WTC11 (cell line): ENCODE results near the gene ALKBH2. TPM values are rescaled to one million over a fixed set of nuclear protein-coding genes. Genes with fewer than 3 reads are reported as not detected.
A peak's percentile ranks its signal among the peaks of the same experiment; 100 is the strongest.

Experiments used
- ATAC-seq: fragments of 200-7000 bp; cut with Tn5 transposase; 2 replicates; pipeline ENCODE4 v1.10.0; 2021; ENCODE audit warnings: mild to moderate bottlenecking, moderate library complexity
- CTCF ChIA-PET: fragments of 300-600 bp; sonication (Branson Sonifier 250); formaldehyde crosslinking; loops from one replicate; lab custom pipeline; 2021; ENCODE audit warnings: antibody characterized with exemption; lab: Charles Lee
- POLR2A ChIA-PET: fragments of 350-600 bp; sonication (Branson Sonifier 250); formaldehyde crosslinking; loops from one replicate; lab custom pipeline; 2021; ENCODE audit warnings: antibody characterized with exemption; lab: Charles Lee
- DNase-seq: peaks from one replicate; pipeline ENCODE4 v3.0.0; 2021; ENCODE audit warnings: low spot score
- H3K27ac Mint-ChIP-seq: 2 replicates; pipeline ENCODE4 v1.8.0; 2021; ENCODE audit warnings: mixed read lengths
- H3K27me3 Mint-ChIP-seq: 2 replicates; pipeline ENCODE4 v1.8.0; 2021; ENCODE audit warnings: low read depth, mild to moderate bottlenecking, moderate library complexity, mixed read lengths
- H3K36me3 Mint-ChIP-seq: 2 replicates; pipeline ENCODE4 v1.8.0; 2021; ENCODE audit warnings: mixed read lengths
- H3K4me1 Mint-ChIP-seq: 2 replicates; pipeline ENCODE4 v1.8.0; 2022; ENCODE audit warnings: mixed read lengths
- H3K4me3 Mint-ChIP-seq: 2 replicates; pipeline ENCODE4 v1.8.0; 2021; ENCODE audit warnings: mild to moderate bottlenecking, moderate library complexity, mixed read lengths
- H3K9me3 Mint-ChIP-seq: 2 replicates; pipeline ENCODE4 v1.8.0; 2021; ENCODE audit warnings: mixed read lengths
- CREM ChIP-seq: sonication (generic); formaldehyde crosslinking; IDR thresholded peaks from 2 replicates; pipeline ENCODE4 v1.8.1; 2022; ENCODE audit warnings: mild to moderate bottlenecking, missing genetic modification reagents, moderate library complexity
- GABPB1 ChIP-seq: sonication (generic); formaldehyde crosslinking; IDR thresholded peaks from 2 replicates; pipeline ENCODE4 v1.8.1; 2023; ENCODE audit warnings: mild to moderate bottlenecking, missing genetic modification reagents
- IRF2 ChIP-seq: sonication (generic); formaldehyde crosslinking; IDR thresholded peaks from 2 replicates; pipeline ENCODE4 v1.8.0; 2022; ENCODE audit warnings: low read depth, missing genetic modification reagents, borderline replicate concordance
- MXD4 ChIP-seq: fragments of 250-450 bp; sonication (Bioruptor Pico); IDR thresholded peaks from 2 replicates; pipeline ENCODE4 v1.8.0; 2021; ENCODE audit warnings: mild to moderate bottlenecking, moderate library complexity, borderline replicate concordance
- NFE2L1 ChIP-seq: sonication (generic); formaldehyde crosslinking; IDR thresholded peaks from 2 replicates; pipeline ENCODE4 v1.8.1; 2023; ENCODE audit warnings: missing genetic modification reagents
- OVOL2 ChIP-seq: fragments of 250-450 bp; sonication (Bioruptor Pico); IDR thresholded peaks from 2 replicates; pipeline ENCODE4 v1.9.0; 2021; ENCODE audit warnings: mild to moderate bottlenecking, borderline replicate concordance
- TP53 ChIP-seq: sonication (generic); formaldehyde crosslinking; IDR thresholded peaks from 2 replicates; pipeline ENCODE4 v1.8.1; 2023; ENCODE audit warnings: mild to moderate bottlenecking, missing genetic modification reagents
- ZNF121 ChIP-seq: sonication (generic); formaldehyde crosslinking; IDR thresholded peaks from 2 replicates; pipeline ENCODE4 v1.8.0; 2023; ENCODE audit warnings: missing genetic modification reagents
- total RNA-seq: library from RNA; stranded (reverse); gene quantifications from 3 replicates; pipeline ENCODE4 v1.2.3, GENCODE V29; 2021
- TF ChIP-seq, protein P1 (sequence below): sonication (generic); formaldehyde crosslinking; IDR thresholded peaks from 2 replicates; pipeline ENCODE4 v1.8.1; 2022; ENCODE audit warnings: mild to moderate bottlenecking, moderate library complexity, missing genetic modification reagents
- TF ChIP-seq, protein P2 (sequence below): sonication (generic); formaldehyde crosslinking; IDR thresholded peaks from 2 replicates; pipeline ENCODE4 v1.8.0; 2022; ENCODE audit warnings: mild to moderate bottlenecking, missing genetic modification reagents
- TF ChIP-seq, protein P3 (sequence below): fragments of 250-450 bp; sonication (Bioruptor Pico); conservative IDR thresholded peaks from 2 replicates; pipeline ENCODE4 v1.9.0; 2021; ENCODE audit warnings: mild to moderate bottlenecking
- TF ChIP-seq, protein P4 (sequence below): sonication (generic); formaldehyde crosslinking; IDR thresholded peaks from 2 replicates; pipeline ENCODE4 v1.8.0; 2023; ENCODE audit warnings: mild to moderate bottlenecking, missing genetic modification reagents
- TF ChIP-seq, protein P5 (sequence below): sonication (generic); formaldehyde crosslinking; IDR thresholded peaks from 2 replicates; pipeline ENCODE4 v1.8.1; 2023; ENCODE audit warnings: mild to moderate bottlenecking, missing genetic modification reagents
- TF ChIP-seq, protein P6 (sequence below): fragments of 200-600 bp; IDR thresholded peaks from 2 replicates; pipeline ENCODE4 v1.8.0; 2022; ENCODE audit warnings: antibody characterized with exemption
- TF ChIP-seq, protein P7 (sequence below): sonication (generic); formaldehyde crosslinking; IDR thresholded peaks from 2 replicates; pipeline ENCODE4 v1.8.1; 2023; ENCODE audit warnings: mild to moderate bottlenecking, missing genetic modification reagents, moderate library complexity
- TF ChIP-seq, protein P8 (sequence below): fragments of 250-450 bp; sonication (Bioruptor Pico); IDR thresholded peaks from 2 replicates; pipeline ENCODE4 v1.9.0; 2021; ENCODE audit warnings: mild to moderate bottlenecking

ALKBH2 gene
- total RNA-seq, 1 experiment from 2014 or later: 15.2 TPM

DNA sequence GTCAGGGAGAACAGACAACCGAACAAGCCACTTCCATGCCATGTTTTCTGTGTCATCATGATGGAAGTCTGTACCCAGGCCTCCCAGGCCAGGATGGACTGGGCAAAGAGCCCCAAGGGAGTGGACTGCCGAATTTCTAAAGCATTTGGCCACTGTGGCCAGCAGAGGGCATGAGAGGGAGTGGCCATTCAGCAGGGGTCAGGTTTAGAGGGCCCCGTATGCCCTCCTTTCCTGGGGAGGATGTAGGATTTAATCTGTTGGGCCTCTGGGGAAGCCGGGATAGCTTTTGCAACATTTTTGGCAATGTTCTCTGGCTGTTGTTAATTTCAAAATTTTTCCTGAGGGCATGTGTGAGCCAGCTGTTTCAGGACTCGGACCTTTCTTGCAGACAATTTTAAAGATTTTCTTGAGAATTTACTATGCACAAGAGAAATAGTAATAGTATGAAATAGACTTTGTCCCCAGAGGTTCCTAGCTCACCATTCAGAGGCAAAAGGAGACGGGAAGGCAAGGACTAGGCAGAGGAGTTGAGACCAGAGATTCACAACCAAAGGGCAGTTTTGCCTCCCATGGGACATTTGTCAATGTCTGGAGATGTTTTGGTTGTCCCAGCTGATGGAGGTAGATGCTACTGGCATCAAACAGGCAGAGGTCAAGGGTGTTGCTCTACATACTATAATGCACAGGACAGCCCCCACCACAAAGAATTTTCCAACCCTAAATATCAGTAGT is 41.1 kb upstream of the ALKBH2 start (continued):
- TF ChIP-seq, protein P1, sequence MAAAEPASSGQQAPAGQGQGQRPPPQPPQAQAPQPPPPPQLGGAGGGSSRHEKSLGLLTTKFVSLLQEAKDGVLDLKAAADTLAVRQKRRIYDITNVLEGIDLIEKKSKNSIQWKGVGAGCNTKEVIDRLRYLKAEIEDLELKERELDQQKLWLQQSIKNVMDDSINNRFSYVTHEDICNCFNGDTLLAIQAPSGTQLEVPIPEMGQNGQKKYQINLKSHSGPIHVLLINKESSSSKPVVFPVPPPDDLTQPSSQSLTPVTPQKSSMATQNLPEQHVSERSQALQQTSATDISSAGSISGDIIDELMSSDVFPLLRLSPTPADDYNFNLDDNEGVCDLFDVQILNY (CRISPR knock-in tag): no peak

DNA sequence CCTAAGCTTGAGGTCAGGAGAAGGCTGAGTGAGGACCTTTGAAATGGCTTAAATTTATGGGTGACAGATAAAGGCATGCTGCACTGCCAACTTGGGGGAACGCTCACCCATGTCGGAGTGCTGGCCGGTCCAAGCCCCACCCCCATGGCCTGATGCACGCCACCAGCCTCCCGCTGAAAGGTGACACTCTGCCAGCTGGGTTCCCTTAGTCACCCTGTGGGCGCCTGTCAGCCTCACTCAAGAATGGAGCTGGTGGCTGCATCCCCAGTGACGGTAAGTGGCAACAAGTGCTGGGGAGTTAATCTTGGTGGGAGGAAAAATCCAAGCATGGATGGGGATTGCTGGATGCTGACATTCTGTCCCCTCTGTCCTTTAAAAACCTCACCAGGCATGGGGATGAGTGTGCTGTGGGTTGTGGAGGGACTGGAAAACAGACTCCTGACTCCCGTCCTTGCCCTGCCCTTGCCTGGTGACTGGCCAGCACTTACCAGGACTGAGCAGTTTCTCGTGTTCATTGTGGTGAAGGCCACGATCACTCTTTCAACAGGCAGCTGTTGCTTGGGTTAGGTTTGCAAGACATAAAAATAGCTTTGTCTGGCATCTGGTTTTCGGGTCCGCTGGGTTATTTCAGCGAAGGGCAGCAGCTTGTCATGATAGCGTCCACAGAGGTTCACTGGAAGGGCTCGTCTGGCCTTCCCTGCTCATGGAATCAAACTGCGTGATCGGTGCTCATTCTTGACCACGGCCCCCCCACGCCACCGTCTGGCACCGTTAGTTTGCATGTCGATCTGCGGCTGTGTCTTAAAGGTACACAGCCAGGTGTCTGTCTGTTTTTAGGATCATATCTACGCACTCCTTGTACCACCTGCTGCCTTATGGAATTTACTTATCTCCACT is 38.1 kb upstream of the ALKBH2 start:
- H3K27ac Mint-ChIP-seq: no peak overlapping the region
- POLR2A ChIA-PET: no interaction called here
- H3K27me3 Mint-ChIP-seq: no peaks in the 10 kb centered on the region
- H3K9me3 Mint-ChIP-seq: peaks cover 9% of the 10 kb centered on the region
- H3K36me3 Mint-ChIP-seq: no peaks in the 10 kb centered on the region
- H3K4me3 Mint-ChIP-seq: no peak overlapping the region
- peaks cover 2% of the 10 kb centered on the region; the same call in 1 of the 2 replicates for H3K4me1 Mint-ChIP-seq
- CTCF ChIA-PET: interaction anchor here (0.5 to 1.3 kb wide), 6 partner anchors 12 to 263 kb away, joined by 3 to 8 read pairs (median 4); partner anchors contain the start of gene FOXN4
- DNase-seq (no peak), ATAC-seq (peak; percentile 24)
- TF ChIP-seq, protein P2, sequence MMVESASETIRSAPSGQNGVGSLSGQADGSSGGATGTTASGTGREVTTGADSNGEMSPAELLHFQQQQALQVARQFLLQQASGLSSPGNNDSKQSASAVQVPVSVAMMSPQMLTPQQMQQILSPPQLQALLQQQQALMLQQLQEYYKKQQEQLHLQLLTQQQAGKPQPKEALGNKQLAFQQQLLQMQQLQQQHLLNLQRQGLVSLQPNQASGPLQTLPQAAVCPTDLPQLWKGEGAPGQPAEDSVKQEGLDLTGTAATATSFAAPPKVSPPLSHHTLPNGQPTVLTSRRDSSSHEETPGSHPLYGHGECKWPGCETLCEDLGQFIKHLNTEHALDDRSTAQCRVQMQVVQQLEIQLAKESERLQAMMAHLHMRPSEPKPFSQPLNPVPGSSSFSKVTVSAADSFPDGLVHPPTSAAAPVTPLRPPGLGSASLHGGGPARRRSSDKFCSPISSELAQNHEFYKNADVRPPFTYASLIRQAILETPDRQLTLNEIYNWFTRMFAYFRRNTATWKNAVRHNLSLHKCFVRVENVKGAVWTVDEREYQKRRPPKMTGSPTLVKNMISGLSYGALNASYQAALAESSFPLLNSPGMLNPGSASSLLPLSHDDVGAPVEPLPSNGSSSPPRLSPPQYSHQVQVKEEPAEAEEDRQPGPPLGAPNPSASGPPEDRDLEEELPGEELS (CRISPR knock-in tag): no peak
- TF ChIP-seq TP53 (CRISPR knock-in tag) (no peak), ZNF121 (no peak), OVOL2 (CRISPR knock-in tag) (no peak), MXD4 (CRISPR knock-in tag) (no peak), GABPB1 (CRISPR knock-in tag) (no peak), NFE2L1 (no peak), CREM (CRISPR knock-in tag) (no peak), IRF2 (CRISPR knock-in tag) (no peak)
- TF ChIP-seq, protein P3, sequence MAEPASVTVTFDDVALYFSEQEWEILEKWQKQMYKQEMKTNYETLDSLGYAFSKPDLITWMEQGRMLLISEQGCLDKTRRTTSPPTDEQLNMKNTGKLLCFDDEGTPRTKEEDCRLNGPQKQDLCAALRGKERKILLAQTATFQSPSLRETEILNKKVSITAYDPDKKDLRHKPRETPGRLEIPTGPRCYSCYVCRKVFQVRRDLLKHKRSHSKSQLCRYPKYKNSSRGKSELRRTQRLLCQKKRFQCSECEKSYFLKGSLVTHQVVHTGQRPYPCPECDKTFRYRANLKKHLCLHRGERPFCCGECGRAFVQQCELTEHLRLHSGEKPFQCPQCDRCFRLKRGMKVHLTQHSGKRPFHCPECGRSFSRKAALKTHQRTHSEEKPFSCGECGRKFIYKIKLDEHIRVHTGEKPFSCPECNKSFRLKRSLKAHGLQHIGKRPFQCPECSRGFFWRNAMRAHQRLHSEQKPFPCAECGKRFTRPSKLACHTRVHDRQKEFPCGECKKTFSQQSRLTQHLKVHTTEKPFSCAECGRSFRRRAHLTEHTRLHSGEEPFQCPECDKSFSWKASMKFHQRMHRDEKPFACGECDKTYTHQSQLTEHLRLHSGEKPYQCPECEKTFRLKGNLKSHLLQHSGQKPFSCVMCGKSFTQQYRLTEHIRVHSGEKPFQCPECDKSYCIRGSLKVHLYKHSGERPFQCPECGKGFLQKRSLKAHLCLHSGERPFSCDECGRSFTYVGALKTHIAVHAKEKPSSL: no peak
- TF ChIP-seq, protein P4, sequence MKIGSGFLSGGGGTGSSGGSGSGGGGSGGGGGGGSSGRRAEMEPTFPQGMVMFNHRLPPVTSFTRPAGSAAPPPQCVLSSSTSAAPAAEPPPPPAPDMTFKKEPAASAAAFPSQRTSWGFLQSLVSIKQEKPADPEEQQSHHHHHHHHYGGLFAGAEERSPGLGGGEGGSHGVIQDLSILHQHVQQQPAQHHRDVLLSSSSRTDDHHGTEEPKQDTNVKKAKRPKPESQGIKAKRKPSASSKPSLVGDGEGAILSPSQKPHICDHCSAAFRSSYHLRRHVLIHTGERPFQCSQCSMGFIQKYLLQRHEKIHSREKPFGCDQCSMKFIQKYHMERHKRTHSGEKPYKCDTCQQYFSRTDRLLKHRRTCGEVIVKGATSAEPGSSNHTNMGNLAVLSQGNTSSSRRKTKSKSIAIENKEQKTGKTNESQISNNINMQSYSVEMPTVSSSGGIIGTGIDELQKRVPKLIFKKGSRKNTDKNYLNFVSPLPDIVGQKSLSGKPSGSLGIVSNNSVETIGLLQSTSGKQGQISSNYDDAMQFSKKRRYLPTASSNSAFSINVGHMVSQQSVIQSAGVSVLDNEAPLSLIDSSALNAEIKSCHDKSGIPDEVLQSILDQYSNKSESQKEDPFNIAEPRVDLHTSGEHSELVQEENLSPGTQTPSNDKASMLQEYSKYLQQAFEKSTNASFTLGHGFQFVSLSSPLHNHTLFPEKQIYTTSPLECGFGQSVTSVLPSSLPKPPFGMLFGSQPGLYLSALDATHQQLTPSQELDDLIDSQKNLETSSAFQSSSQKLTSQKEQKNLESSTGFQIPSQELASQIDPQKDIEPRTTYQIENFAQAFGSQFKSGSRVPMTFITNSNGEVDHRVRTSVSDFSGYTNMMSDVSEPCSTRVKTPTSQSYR (CRISPR knock-in tag): no peak
- TF ChIP-seq, protein P5, sequence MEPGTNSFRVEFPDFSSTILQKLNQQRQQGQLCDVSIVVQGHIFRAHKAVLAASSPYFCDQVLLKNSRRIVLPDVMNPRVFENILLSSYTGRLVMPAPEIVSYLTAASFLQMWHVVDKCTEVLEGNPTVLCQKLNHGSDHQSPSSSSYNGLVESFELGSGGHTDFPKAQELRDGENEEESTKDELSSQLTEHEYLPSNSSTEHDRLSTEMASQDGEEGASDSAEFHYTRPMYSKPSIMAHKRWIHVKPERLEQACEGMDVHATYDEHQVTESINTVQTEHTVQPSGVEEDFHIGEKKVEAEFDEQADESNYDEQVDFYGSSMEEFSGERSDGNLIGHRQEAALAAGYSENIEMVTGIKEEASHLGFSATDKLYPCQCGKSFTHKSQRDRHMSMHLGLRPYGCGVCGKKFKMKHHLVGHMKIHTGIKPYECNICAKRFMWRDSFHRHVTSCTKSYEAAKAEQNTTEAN (CRISPR knock-in tag): no peak
- TF ChIP-seq, protein P6, sequence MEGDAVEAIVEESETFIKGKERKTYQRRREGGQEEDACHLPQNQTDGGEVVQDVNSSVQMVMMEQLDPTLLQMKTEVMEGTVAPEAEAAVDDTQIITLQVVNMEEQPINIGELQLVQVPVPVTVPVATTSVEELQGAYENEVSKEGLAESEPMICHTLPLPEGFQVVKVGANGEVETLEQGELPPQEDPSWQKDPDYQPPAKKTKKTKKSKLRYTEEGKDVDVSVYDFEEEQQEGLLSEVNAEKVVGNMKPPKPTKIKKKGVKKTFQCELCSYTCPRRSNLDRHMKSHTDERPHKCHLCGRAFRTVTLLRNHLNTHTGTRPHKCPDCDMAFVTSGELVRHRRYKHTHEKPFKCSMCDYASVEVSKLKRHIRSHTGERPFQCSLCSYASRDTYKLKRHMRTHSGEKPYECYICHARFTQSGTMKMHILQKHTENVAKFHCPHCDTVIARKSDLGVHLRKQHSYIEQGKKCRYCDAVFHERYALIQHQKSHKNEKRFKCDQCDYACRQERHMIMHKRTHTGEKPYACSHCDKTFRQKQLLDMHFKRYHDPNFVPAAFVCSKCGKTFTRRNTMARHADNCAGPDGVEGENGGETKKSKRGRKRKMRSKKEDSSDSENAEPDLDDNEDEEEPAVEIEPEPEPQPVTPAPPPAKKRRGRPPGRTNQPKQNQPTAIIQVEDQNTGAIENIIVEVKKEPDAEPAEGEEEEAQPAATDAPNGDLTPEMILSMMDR: no peak
- TF ChIP-seq, protein P7, sequence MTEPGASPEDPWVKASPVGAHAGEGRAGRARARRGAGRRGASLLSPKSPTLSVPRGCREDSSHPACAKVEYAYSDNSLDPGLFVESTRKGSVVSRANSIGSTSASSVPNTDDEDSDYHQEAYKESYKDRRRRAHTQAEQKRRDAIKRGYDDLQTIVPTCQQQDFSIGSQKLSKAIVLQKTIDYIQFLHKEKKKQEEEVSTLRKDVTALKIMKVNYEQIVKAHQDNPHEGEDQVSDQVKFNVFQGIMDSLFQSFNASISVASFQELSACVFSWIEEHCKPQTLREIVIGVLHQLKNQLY (CRISPR knock-in tag): no peak
- TF ChIP-seq, protein P8, sequence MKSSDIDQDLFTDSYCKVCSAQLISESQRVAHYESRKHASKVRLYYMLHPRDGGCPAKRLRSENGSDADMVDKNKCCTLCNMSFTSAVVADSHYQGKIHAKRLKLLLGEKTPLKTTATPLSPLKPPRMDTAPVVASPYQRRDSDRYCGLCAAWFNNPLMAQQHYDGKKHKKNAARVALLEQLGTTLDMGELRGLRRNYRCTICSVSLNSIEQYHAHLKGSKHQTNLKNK (CRISPR knock-in tag): no peak
